Ascending aorta (tissue), 2 donors: ENCODE results near the gene VWA7. TPM values are rescaled to one million over a fixed set of nuclear protein-coding genes. Genes with fewer than 3 reads are reported as not detected.
A peak's percentile ranks its signal among the peaks of the same experiment; 100 is the strongest.

Experiments used
- DNase-seq, 2 donors: peaks; one replicate each; pipeline ENCODE4 v3.0.0-alpha.2; 2019; ENCODE audit warnings: low spot score in 2 of 2
- H3K27ac ChIP-seq, 2 donors: fragments of 200-600 bp; sonication (generic); one replicate each; pipeline ENCODE4 v1.5.1; 2016 to 2017; ENCODE audit warnings: mild to moderate bottlenecking in 1 of 2
- H3K27me3 ChIP-seq: fragments of 200-600 bp; sonication (generic); one replicate; pipeline ENCODE4 v1.5.1; 2017
- H3K36me3 ChIP-seq, 2 donors: fragments of 200-600 bp; sonication (generic); one replicate each; pipeline ENCODE4 v1.5.1; 2016
- H3K4me1 ChIP-seq, 2 donors: fragments of 200-600 bp; sonication (generic); one replicate each; pipeline ENCODE4 v1.5.1; 2016 to 2017; ENCODE audit warnings: mild to moderate bottlenecking in 1 of 2
- H3K4me3 ChIP-seq, 2 donors: fragments of 200-600 bp; sonication (generic); one replicate each; pipeline ENCODE4 v1.5.1; 2016 to 2017; ENCODE audit warnings: mild to moderate bottlenecking in 1 of 2
- H3K9me3 ChIP-seq, 2 donors: fragments of 200-600 bp; sonication (generic); one replicate each; pipeline ENCODE4 v1.5.1; 2016
- CTCF ChIP-seq, 3 experiments: fragments of 200-600 bp in 2 of 3; fragments of 450-650 bp in 1 of 3; sonication (generic) in 2 of 3; IDR thresholded peaks; one replicate each; pipeline ENCODE4 v1.5.1; 2016 to 2019; ENCODE audit warnings: antibody characterized with exemption in 3 of 3, mild to moderate bottlenecking in 1 of 3, moderate library complexity in 1 of 3
- intact Hi-C: fragments of 100-400 bp; cut with DNase I; formaldehyde crosslinking; loops from one replicate; pipeline ENCODE4 v1.15.1; 2023
- total RNA-seq: library from RNA; depleted of rRNA; stranded (reverse); fragments of >200 nt; gene quantifications from one replicate; pipeline ENCODE4 v1.1.0, GENCODE V29; 2016

The VWA7 gene
- total RNA-seq, 1 donor from 2014 or later, result not detected

- Histone ChIP-seq H3K27ac (peak overlapping the region; percentile 68 to 78), H3K9me3 (no peaks in the 10 kb centered on the region), H3K27me3 (no peaks in the 10 kb centered on the region), H3K4me3 (no peak overlapping the region), H3K36me3 (peaks cover 3 to 10% of the 10 kb centered on the region in 2 donors), H3K4me1 (peaks cover under 1 to 12% of the 10 kb centered on the region in 2 donors)
- intact Hi-C loops, result no loop called here
- DNase-seq, result peak in 1 of 2 donors; percentile 82
- no peak for TF ChIP-seq CTCF (IDR thresholded peaks at IDR 0.05)
Measured at GRCh38 chr6:31799781-31800180, 22.7 kb upstream of the VWA7 start.

DNA sequence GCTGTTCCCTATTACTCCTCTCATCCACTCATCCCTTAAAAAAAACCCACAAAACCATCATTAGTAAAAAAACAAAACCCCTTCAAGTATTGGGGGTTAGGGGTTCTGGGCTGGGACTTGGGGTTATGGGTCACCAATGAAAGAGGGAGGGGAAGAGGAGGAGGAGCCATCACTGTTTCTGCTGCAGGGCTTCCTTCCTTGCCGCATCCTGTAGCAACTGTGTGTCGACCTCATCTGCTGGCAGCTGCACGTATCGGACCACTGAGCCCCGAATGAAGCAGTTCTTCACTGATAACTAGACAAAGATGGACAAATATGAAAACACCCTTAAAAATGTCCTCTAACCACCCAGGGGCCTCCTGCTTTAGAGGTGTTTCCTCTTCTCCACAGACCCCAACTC, 20.5 kb upstream of the VWA7 start:
- Histone ChIP-seq H3K9me3 (no peaks in the 10 kb centered on the region), H3K4me1 (peaks cover 4 to 18% of the 10 kb centered on the region in 2 donors), H3K4me3 (no peak overlapping the region), H3K27me3 (no peaks in the 10 kb centered on the region), H3K27ac (peak overlapping the region; percentile 18 to 88), H3K36me3 (peaks cover 4 to 9% of the 10 kb centered on the region in 2 donors)
- intact Hi-C loops, result loop anchor here (2.0 kb wide), 1 partner anchor 29 kb away; the partner anchor contains the start of gene HSPA1B
- no peak for DNase-seq
- no peak for TF ChIP-seq CTCF (IDR thresholded peaks at IDR 0.05)

- Histone ChIP-seq H3K4me1 (peaks cover 4 to 18% of the 10 kb centered on the region in 2 donors), H3K36me3 (peaks cover 5 to 10% of the 10 kb centered on the region in 2 donors), H3K27ac (peak overlapping the region; percentile 88 to 92), H3K9me3 (no peaks in the 10 kb centered on the region), H3K4me3 (no peak overlapping the region), H3K27me3 (no peaks in the 10 kb centered on the region)
- TF ChIP-seq CTCF (IDR thresholded peaks at IDR 0.05), result no peak
- no peak for DNase-seq
- intact Hi-C loops, result loop anchor here (1.0 to 2.0 kb wide), 2 partner anchors 9 to 30 kb away; partner anchors contain the start of genes HSPA1B and LSM2
Measured at GRCh38 chr6:31796993-31797385, 19.9 kb upstream of the VWA7 start.

DNA sequence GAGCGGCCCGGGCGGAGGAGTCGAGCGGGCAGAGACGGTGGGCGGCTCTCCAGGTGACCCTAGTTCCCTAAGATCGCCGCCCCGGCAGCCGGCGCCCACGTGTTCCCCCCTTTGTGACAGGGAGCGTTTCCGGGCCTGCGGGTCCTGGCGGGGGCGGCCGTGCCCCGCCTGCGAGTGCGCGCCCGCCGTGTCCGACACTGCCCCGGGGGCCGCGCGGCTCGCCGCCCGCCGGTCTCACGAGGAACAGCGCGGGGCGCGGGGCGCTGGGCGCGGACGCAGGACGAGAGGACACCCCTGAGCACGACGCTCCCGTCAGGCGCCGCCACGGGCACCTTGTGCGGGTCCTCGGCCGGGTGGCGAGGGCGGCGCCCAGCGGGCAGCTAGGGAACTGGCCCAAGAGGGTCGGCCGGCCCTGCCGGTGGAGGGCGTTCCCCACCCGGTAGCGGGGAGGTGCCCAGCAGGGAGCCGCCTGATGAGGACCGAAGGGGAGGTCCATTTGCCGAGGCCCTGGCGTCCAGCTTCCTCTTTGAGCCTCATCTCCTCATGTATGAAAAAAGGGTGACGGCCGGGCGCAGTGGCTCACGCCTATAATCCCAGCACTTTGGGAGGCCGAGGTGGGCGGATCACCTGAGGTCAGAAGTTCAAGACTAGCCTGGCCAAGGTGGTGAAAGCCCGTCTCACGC, 18.6 kb upstream of the VWA7 start, which contains the start of gene VARS1:
Gene VARS1, minus strand, starts transcription at position 137 of the 683 bp plus-strand sequence. CDS start 535 bp downstream, outside the sequence.
- H3K4me3 ChIP-seq, result peak within 1 kb of the TSS; percentile 81 to 83
- TF ChIP-seq CTCF (IDR thresholded peaks at IDR 0.05), result peak; percentile 71 to 97 (median 89)
- no peaks in the 10 kb centered on the region for H3K27me3 ChIP-seq
- DNase-seq, result peak; percentile 72 to 94
- no peaks in the 10 kb centered on the region for H3K9me3 ChIP-seq
- H3K27ac ChIP-seq, result peak within 1 kb of the TSS; percentile 88 to 92
- peaks cover 0 to 16% of the 10 kb centered on the region in 2 donors for H3K36me3 ChIP-seq
- intact Hi-C loops, result loop anchor here (1.0 to 2.0 kb wide), 5 partner anchors 11 to 67 kb away; partner anchors contain the start of genes DDAH2, HSPA1A, HSPA1B and HSPA1L
- peaks cover 4 to 18% of the 10 kb centered on the region in 2 donors for H3K4me1 ChIP-seq

DNA sequence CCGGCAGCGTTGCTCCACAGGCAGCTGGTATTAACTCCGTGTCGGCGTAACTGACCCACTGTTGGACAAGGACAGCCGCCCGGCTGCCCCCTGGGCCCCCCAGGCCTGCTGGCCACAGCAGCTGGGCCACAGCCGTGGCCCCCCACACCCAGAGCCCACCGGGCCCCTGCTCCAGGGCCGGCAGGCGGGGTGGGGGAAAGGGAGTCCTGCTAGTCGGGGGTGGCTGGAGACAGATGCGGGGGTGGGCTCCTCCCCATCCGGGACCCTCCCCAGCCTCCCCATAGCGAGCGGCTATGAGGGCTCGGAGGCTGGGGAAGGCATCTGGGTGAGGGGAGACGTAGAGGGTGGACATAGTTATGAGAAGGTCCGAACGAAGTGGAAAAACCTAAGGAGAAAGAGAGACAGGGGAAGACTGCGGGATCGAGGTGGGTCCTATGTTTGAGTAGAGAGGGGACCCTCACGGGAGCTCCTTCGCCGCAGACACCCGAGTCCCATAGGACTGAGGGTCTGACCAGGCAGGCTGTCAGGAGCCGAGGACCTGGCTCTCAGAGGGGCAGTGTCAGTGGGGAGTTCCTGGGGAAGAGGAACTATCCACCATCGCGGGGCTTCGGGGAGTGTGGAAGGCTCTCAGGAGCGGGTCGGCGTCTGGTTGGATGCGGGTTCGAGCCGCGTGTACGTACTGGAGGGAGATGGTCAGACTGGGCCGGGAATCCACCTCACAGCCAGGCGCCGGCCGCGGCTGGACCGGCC, 17.9 kb upstream of the VWA7 start:
- H3K36me3 ChIP-seq, result peaks cover 0 to 22% of the 10 kb centered on the region in 2 donors
- peak overlapping the region; percentile 81 to 83 for H3K4me3 ChIP-seq
- DNase-seq, result no peak
- intact Hi-C loops, result loop anchor here (2.0 kb wide), 3 partner anchors 20 to 68 kb away; partner anchors contain the start of genes DDAH2, HSPA1A, HSPA1L and NEU1
- no peak for TF ChIP-seq CTCF (IDR thresholded peaks at IDR 0.05)
- H3K4me1 ChIP-seq, result peaks cover 4 to 18% of the 10 kb centered on the region in 2 donors
- H3K27ac ChIP-seq, result peak overlapping the region; percentile 88 to 92
- H3K27me3 ChIP-seq, result no peaks in the 10 kb centered on the region
- H3K9me3 ChIP-seq, result no peaks in the 10 kb centered on the region
